CD14-positive monocyte (primary cell): ENCODE data around the gene RNF175. TPM values are rescaled to one million over a fixed set of nuclear protein-coding genes. Genes with fewer than 3 reads are reported as not detected.

ENCODE experiments used
- DNase-seq, 3 donors: peaks; one replicate each; pipeline ENCODE4 v3.0.0-alpha.2; 2011 to 2022
- H2AFZ ChIP-seq: 2 replicates; pipeline ENCODE4 v1.6.0; 2012; ENCODE audit warnings: mild to moderate bottlenecking, low read depth, low read length, inconsistent platforms; ENCODE audit not compliant: insufficient read depth, poor library complexity, severe bottlenecking
- H3K27ac ChIP-seq, 2 donors: 1 replicate in 1 of 2; 2 replicates in 1 of 2; pipeline ENCODE4 v1.5.1; 2012 to 2013; ENCODE audit warnings: low read length in 2 of 2, control low read depth in 1 of 2, inconsistent platforms in 1 of 2, low read depth in 1 of 2, mild to moderate bottlenecking in 1 of 2
- H3K27me3 ChIP-seq, 2 donors: one replicate each; pipeline versions ENCODE4 v1.6.0 to v1.6.1; 2011 to 2013; ENCODE audit warnings: low read length in 2 of 2; ENCODE audit not compliant: control insufficient read depth in 2 of 2, insufficient read depth in 2 of 2
- H3K36me3 ChIP-seq, 2 donors: replicated peaks in 1 of 2; 1 replicate in 1 of 2; 2 replicates in 1 of 2; pipeline versions ENCODE4 v1.5.1 to v1.6.1; 2012 to 2013; ENCODE audit warnings: low read length in 2 of 2, control low read depth in 1 of 2, inconsistent platforms in 1 of 2, mild to moderate bottlenecking in 1 of 2; ENCODE audit not compliant: insufficient read depth in 2 of 2, control insufficient read depth in 1 of 2
- H3K4me1 ChIP-seq, 2 donors: 1 replicate in 1 of 2; 2 replicates in 1 of 2; pipeline versions ENCODE4 v1.5.1 to v1.6.1; 2012 to 2013; ENCODE audit warnings: low read length in 2 of 2, control low read depth in 1 of 2, inconsistent platforms in 1 of 2, mild to moderate bottlenecking in 1 of 2, moderate library complexity in 1 of 2; ENCODE audit not compliant: insufficient read depth in 2 of 2, control insufficient read depth in 1 of 2
- H3K4me2 ChIP-seq: replicated peaks from 2 replicates; pipeline ENCODE3; 2012; ENCODE audit warnings: low read length, moderate library complexity, mild to moderate bottlenecking; ENCODE audit not compliant: poor library complexity, severe bottlenecking; ENCODE audit errors: extremely low read depth
- H3K4me3 ChIP-seq, 3 experiments: fragments of 200-600 bp in 1 of 3; sonication (generic) in 1 of 3; replicated peaks in 1 of 3; 1 replicate in 2 of 3; 2 replicates in 1 of 3; pipeline ENCODE4 v1.5.1; 2011 to 2013; ENCODE audit warnings: low read length in 3 of 3, mild to moderate bottlenecking in 3 of 3, control low read depth in 2 of 3, low read depth in 2 of 3, inconsistent platforms in 1 of 3, moderate library complexity in 1 of 3
- H3K79me2 ChIP-seq: 2 replicates; pipeline ENCODE4 v1.6.0; 2012; ENCODE audit warnings: mild to moderate bottlenecking, control low read depth, inconsistent platforms, low read length, moderate library complexity; ENCODE audit not compliant: insufficient read depth
- H3K9ac ChIP-seq: 2 replicates; pipeline ENCODE4 v1.6.0; 2017; ENCODE audit warnings: low read length, mild to moderate bottlenecking; ENCODE audit not compliant: insufficient read depth, poor library complexity, severe bottlenecking
- H3K9me3 ChIP-seq, 2 donors: replicated peaks in 1 of 2; 1 replicate in 1 of 2; 2 replicates in 1 of 2; pipeline versions ENCODE4 v1.5.1 to v1.6.1; 2012 to 2013; ENCODE audit warnings: low read length in 2 of 2, control low read depth in 1 of 2; ENCODE audit not compliant: control insufficient read depth in 1 of 2, insufficient read depth in 1 of 2
- H4K20me1 ChIP-seq: 2 replicates; pipeline ENCODE4 v1.6.0; 2012; ENCODE audit warnings: mild to moderate bottlenecking, low read length, control low read depth, moderate library complexity; ENCODE audit not compliant: insufficient read depth
- H3K27ac Mint-ChIP-seq, 7 donors: one replicate each; pipeline ENCODE4 v1.8.0; 2020; ENCODE audit warnings: mild to moderate bottlenecking in 7 of 7, mixed read lengths in 7 of 7, moderate library complexity in 6 of 7, inconsistent platforms in 2 of 7
- H3K27me3 Mint-ChIP-seq, 3 donors: one replicate each; pipeline ENCODE4 v1.8.0; 2021 to 2022; ENCODE audit warnings: low read depth in 3 of 3, mild to moderate bottlenecking in 3 of 3, mixed read lengths in 3 of 3, moderate library complexity in 3 of 3, inconsistent platforms in 1 of 3
- H3K36me3 Mint-ChIP-seq, 2 donors: one replicate each; pipeline ENCODE4 v1.8.0; 2020; ENCODE audit warnings: mixed read lengths in 2 of 2, inconsistent platforms in 1 of 2, mild to moderate bottlenecking in 1 of 2
- H3K4me1 Mint-ChIP-seq: one replicate; pipeline ENCODE4 v1.8.0; 2020; ENCODE audit warnings: mild to moderate bottlenecking, mixed read lengths
- H3K4me3 Mint-ChIP-seq, 2 donors: one replicate each; pipeline ENCODE4 v1.8.0; 2020; ENCODE audit warnings: mild to moderate bottlenecking in 2 of 2, mixed read lengths in 2 of 2, moderate library complexity in 1 of 2
- H3K9me3 Mint-ChIP-seq, 7 donors: one replicate each; pipeline ENCODE4 v1.8.0; 2020 to 2022; ENCODE audit warnings: mixed read lengths in 7 of 7, mild to moderate bottlenecking in 6 of 7, moderate library complexity in 6 of 7, inconsistent platforms in 2 of 7
- CTCF ChIP-seq: fragments of 200-600 bp; IDR thresholded peaks from one replicate; pipeline ENCODE4 v1.8.0; 2022; ENCODE audit warnings: antibody characterized with exemption, mild to moderate bottlenecking
- WGBS: methylation state at CpG from one replicate; pipeline ENCODE4 v1.1.5; 2013; ENCODE audit warnings: missing lambda C conversion rate; ENCODE audit not compliant: insufficient coverage; 5-methylcytosine and 5-hydroxymethylcytosine counted together
- intact Hi-C, 2 donors: fragments of 100-400 bp; cut with micrococcal nuclease; formaldehyde crosslinking; loops; one replicate each; pipeline versions ENCODE4 v1.15.0 to v1.15.1; 2023
- polyA plus RNA-seq, 3 donors: library from polyadenylated mRNA; depleted of rRNA in 1 of 3; unstranded in 2 of 3; stranded (reverse) in 1 of 3; fragments of 300-500 nt in 2 of 3; fragments of >200 nt in 1 of 3; fragmentation: Illumina TruSeq in 2 of 3; gene quantifications; 1 replicate in 2 of 3; 2 replicates in 1 of 3; pipeline ENCODE4 v1.2.3, GENCODE V29; 2012 to 2021

Gene RNF175
- polyA plus RNA-seq, 3 donors = 0.36 to 0.91 (median 0.55) TPM

- no peak for DNase-seq
- Histone ChIP-seq H3K79me2 (no peaks in the 10 kb centered on the region), H3K4me1 (peaks cover 27 to 46% of the 10 kb centered on the region in 2 donors), H3K4me3 (peak within 1 kb of the TSS in 1 of 3 experiments; percentile 46), H3K36me3 (no peaks in the 10 kb centered on the region), H3K9me3 (peaks cover 0 to 58% of the 10 kb centered on the region in 2 donors), H3K27ac (no peak within 1 kb of the TSS), H3K27me3 (peaks cover 88 to 99% of the 10 kb centered on the region in 2 donors), H3K9ac (no peak within 1 kb of the TSS), H2AFZ (no peak within 1 kb of the TSS), H3K4me2 (peak within 1 kb of the TSS; percentile 56), H4K20me1 (no peaks in the 10 kb centered on the region)
- intact Hi-C loops = no loop called here
- no peak for TF ChIP-seq CTCF
- Mint-ChIP-seq H3K4me3 (peak within 1 kb of the TSS; percentile 56 to 85), H3K4me1 (peaks cover 55% of the 10 kb centered on the region), H3K27me3 (peaks cover 89 to 97% (median 96%) of the 10 kb centered on the region in 3 donors), H3K9me3 (peaks cover 0 to 37% (median 20%) of the 10 kb centered on the region in 7 donors), H3K36me3 (peaks cover 4 to 12% of the 10 kb centered on the region in 2 donors), H3K27ac (peak within 1 kb of the TSS in 3 of 7 donors; percentile 35 to 79 (median 67))
- WGBS = 2% methylated on average over 72 of the region's 72 CpGs
Observed at GRCh38 chr4:153788413-153789276, 28.8 kb upstream of the RNF175 start, which contains the start of gene SFRP2. Gene SFRP2 (minus strand): TSS chr4:153789083. CDS start chr4:153788835, 248 bp downstream.

- peaks cover 0 to 52% of the 10 kb centered on the region in 2 donors for H3K9me3 ChIP-seq
- WGBS = 4% methylated on average over 15 of the region's 15 CpGs
- no peaks in the 10 kb centered on the region for H3K79me2 ChIP-seq
- no peak overlapping the region for H3K9ac ChIP-seq
- peaks cover 88 to 99% of the 10 kb centered on the region in 2 donors for H3K27me3 ChIP-seq
- H3K9me3 Mint-ChIP-seq = peaks cover 0 to 34% (median 20%) of the 10 kb centered on the region in 7 donors
- no peak overlapping the region for H2AFZ ChIP-seq
- peak overlapping the region in 3 of 7 donors; percentile 35 to 79 (median 67) for H3K27ac Mint-ChIP-seq
- no peaks in the 10 kb centered on the region for H3K36me3 ChIP-seq
- no peak overlapping the region for H3K4me2 ChIP-seq
- H3K27me3 Mint-ChIP-seq = peaks cover 89 to 97% (median 95%) of the 10 kb centered on the region in 3 donors
- H3K36me3 Mint-ChIP-seq = peaks cover 4 to 12% of the 10 kb centered on the region in 2 donors
- no peak overlapping the region for H3K27ac ChIP-seq
- peaks cover 50% of the 10 kb centered on the region for H3K4me1 Mint-ChIP-seq
- TF ChIP-seq CTCF = no peak
- H3K4me1 ChIP-seq = peaks cover 27 to 46% of the 10 kb centered on the region in 2 donors
- no peak overlapping the region for H3K4me3 ChIP-seq
- H4K20me1 ChIP-seq = no peaks in the 10 kb centered on the region
- peak overlapping the region in 1 of 2 donors; percentile 85 for H3K4me3 Mint-ChIP-seq
- intact Hi-C loops = no loop called here
- DNase-seq = no peak
Observed at GRCh38 chr4:153788051-153788412, 28.2 kb upstream of the RNF175 start.
